ENCODE measurements around the gene INPP5D. TPM values are rescaled to one million over a fixed set of nuclear protein-coding genes. Genes with fewer than 3 reads are reported as not detected.

Gene INPP5D
- total and polyA plus RNA-seq, 2 of the 13 experiments (the other 11 are each of a cell fraction or from before 2014, with no cell fraction given): 16.7 to 18.0 TPM

DNA sequence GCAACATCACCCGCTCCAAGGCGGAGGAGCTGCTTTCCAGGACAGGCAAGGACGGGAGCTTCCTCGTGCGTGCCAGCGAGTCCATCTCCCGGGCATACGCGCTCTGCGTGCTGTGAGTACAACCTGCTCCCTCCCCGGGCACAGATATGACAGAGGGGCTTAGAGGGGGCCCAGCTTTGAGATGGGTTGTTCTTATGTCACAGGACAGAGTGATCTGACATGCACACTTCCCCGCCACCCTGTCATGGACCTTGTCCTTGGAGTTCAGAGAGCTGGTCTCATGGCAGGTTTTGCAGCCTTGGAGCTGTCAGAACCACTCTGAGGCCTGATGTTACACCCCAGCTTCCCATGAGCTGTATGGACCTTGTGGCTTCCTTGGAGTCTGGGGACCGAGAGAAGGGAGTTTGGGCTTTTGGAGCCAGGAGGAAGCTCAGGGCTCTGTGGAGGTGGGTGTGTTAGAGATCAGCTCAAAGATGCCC is 398 bp downstream of the INPP5D start (continued):
- TF ChIP-seq CSRNP1 (CRISPR knock-in tag; IDR thresholded peaks at IDR 0.05) (no peak; the same call in 1 of the 2 replicates), ZNF326 (CRISPR knock-in tag; IDR thresholded peaks at IDR 0.05; ENCODE audit: borderline replicate concordance) (no peak), NFE2L2 (IDR thresholded peaks at IDR 0.05; ENCODE audit: low read length) (no peak), ZNF510 (CRISPR knock-in tag; IDR thresholded peaks at IDR 0.05; ENCODE audit: low read depth) (no peak), ZNF777 (CRISPR knock-in tag; IDR thresholded peaks at IDR 0.05) (no peak), ZNF569 (CRISPR knock-in tag; IDR thresholded peaks at IDR 0.05; ENCODE audit: borderline replicate concordance) (no peak), MIER3 (CRISPR knock-in tag; IDR thresholded peaks at IDR 0.05; ENCODE audit: borderline replicate concordance) (no peak; the same call in 1 of the 2 replicates), ZNF776 (CRISPR knock-in tag; IDR thresholded peaks at IDR 0.05) (no peak), ARNT2 (CRISPR knock-in tag; IDR thresholded peaks at IDR 0.05; ENCODE audit: low read depth) (no peak), KLF15 (CRISPR knock-in tag; IDR thresholded peaks at IDR 0.05; ENCODE audit: borderline replicate concordance) (no peak), ZNF550 (CRISPR knock-in tag; IDR thresholded peaks at IDR 0.05; ENCODE audit: borderline replicate concordance) (peak; percentile 61; the same call in 1 of the 2 replicates), NFKBIZ (CRISPR knock-in tag; IDR thresholded peaks at IDR 0.05) (no peak), ZNF576 (CRISPR knock-in tag; IDR thresholded peaks at IDR 0.05) (peak; percentile 62; the same call in 1 of the 2 replicates), EHMT2 (IDR thresholded peaks at IDR 0.05; ENCODE audit: borderline replicate concordance, low read depth, low read length) (no peak), SSRP1 (CRISPR knock-in tag; IDR thresholded peaks at IDR 0.05) (0 out of 2 replicates have a peak, but pooled peaks have one; percentile 13), MAFK (conservative IDR thresholded peaks at IDR 0.05 in 1 of 2, IDR thresholded peaks at IDR 0.05 in 1 of 2; ENCODE audit: low read length in 2 of 2) (no peak), ZNF251 (CRISPR knock-in tag; IDR thresholded peaks at IDR 0.05) (no peak), ZNF674 (CRISPR knock-in tag; IDR thresholded peaks at IDR 0.05; ENCODE audit: low read depth) (no peak), MAZ (IDR thresholded peaks at IDR 0.05; ENCODE audit: borderline replicate concordance, low read depth, low read length) (no peak), MAZ (CRISPR knock-in tag; IDR thresholded peaks at IDR 0.05; ENCODE audit: low read depth) (no peak), JUN (CRISPR knock-in tag; IDR thresholded peaks at IDR 0.05) (no peak), PRDM15 (CRISPR knock-in tag; IDR thresholded peaks at IDR 0.05) (no peak)
- TF ChIP-seq, protein P1, sequence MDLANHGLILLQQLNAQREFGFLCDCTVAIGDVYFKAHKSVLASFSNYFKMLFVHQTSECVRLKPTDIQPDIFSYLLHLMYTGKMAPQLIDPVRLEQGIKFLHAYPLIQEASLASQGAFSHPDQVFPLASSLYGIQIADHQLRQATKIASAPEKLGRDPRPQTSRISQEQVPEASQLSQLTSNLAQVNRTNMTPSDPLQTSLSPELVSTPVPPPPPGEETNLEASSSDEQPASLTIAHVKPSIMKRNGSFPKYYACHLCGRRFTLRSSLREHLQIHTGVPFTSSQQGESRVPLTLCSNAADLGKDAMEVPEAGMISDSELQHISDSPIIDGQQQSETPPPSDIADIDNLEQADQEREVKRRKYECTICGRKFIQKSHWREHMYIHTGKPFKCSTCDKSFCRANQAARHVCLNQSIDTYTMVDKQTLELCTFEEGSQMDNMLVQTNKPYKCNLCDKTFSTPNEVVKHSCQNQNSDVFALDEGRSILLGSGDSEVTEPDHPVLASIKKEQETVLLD (CRISPR knock-in tag; IDR thresholded peaks at IDR 0.05; ENCODE audit: low read depth): 0 out of 2 replicates have a peak, but pooled peaks have one; percentile 46
